GM18507 (cell line): ENCODE results near the gene ZDHHC11.
"Not testable (repeated sequence)": the region's sequence is repeated elsewhere in the genome, so short reads cannot be mapped to it uniquely, and the experiment has no call there.

ENCODE experiments used
- DNase-seq: peaks from one replicate; pipeline ENCODE4 v3.0.0; 2011; ENCODE audit warnings: low read depth; ENCODE audit not compliant: insufficient read length; ENCODE audit errors: extremely low spot score
- FAIRE-seq: peaks from 2 replicates; lab custom pipeline; 2011; peaks lifted over from hg19 to GRCh38; lab: Jason Lieb, UNC

The ZDHHC11 gene

GRCh38 chr5:880816-881550 is 30.2 kb upstream of the ZDHHC11 start:
- no peak for DNase-seq

GRCh38 chr5:878677-879076 is 27.9 kb upstream of the ZDHHC11 start:
- FAIRE-seq, DNase-seq: not testable (repeated sequence)

More at GRCh38 chr5:880816-881550, 30.2 kb upstream of the ZDHHC11 start:
- FAIRE-seq, result no peak

- FAIRE-seq (no peak), DNase-seq (no peak)
Measured at GRCh38 chr5:878125-878524, 27.3 kb upstream of the ZDHHC11 start.

GRCh38 chr5:876398-877365 is 25.9 kb upstream of the ZDHHC11 start:
- no peak for DNase-seq
- FAIRE-seq, result no peak

GRCh38 chr5:875931-876330 is 25.1 kb upstream of the ZDHHC11 start:
- no peak for FAIRE-seq

GRCh38 chr5:873328-873727 is 22.5 kb upstream of the ZDHHC11 start:
- no peak for DNase-seq
- FAIRE-seq, result no peak

More at GRCh38 chr5:875931-876330, 25.1 kb upstream of the ZDHHC11 start:
- DNase-seq, result no peak

- no peak for FAIRE-seq
- no peak for DNase-seq
Measured at GRCh38 chr5:872301-872700, 21.5 kb upstream of the ZDHHC11 start.

GRCh38 chr5:871596-872298 is 21.0 kb upstream of the ZDHHC11 start:
- DNase-seq (no peak), FAIRE-seq (no peak)

GRCh38 chr5:870956-871355 is 20.2 kb upstream of the ZDHHC11 start:
- DNase-seq (no peak), FAIRE-seq (no peak)

GRCh38 chr5:868428-869135 is 17.8 kb upstream of the ZDHHC11 start:
- no peak for FAIRE-seq
- DNase-seq, result no peak

- DNase-seq (no peak), FAIRE-seq (no peak)
Measured at GRCh38 chr5:867300-867870, 16.6 kb upstream of the ZDHHC11 start.

GRCh38 chr5:865771-866170 is 15.0 kb upstream of the ZDHHC11 start:
- DNase-seq (no peak), FAIRE-seq (no peak)

GRCh38 chr5:865168-865521 is 14.4 kb upstream of the ZDHHC11 start:
- FAIRE-seq (no peak), DNase-seq (no peak)

- DNase-seq, result no peak
- no peak for FAIRE-seq
Measured at GRCh38 chr5:864492-865167, 13.8 kb upstream of the ZDHHC11 start.

GRCh38 chr5:863244-863805 is 12.5 kb upstream of the ZDHHC11 start:
- DNase-seq, result no peak
- no peak for FAIRE-seq

- FAIRE-seq, result no peak
- DNase-seq, result no peak
Measured at GRCh38 chr5:862367-863243, 11.8 kb upstream of the ZDHHC11 start.
